GM12872 (cell line): ENCODE data around the gene USP12.

Experiments used
- CTCF ChIP-seq: IDR thresholded peaks from 3 replicates; pipeline ENCODE4 v1.5.1; 2011; ENCODE audit warnings: low read depth, mild to moderate bottlenecking, low read length, moderate library complexity; ENCODE audit not compliant: insufficient read depth

Gene USP12

DNA sequence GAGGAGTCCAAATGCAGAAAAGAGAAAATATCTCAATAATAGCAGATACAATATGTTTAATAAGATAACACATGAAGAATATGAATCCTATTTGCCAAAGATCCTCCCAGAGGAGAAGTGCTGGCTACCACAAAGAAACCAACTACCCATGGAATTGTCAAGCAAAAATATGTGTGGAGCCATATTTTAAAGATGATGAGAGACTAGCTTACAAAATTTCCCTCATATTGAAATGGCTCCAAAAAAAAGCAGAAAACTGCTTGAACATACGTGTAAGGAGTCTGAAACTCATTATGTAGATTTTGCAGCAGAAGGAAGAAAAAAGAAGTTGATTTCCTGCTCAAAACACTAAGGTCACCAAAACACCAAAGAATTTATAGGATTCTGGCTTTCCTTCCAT lies 94.2 kb downstream of the USP12 start:
- no peak for TF ChIP-seq CTCF

GRCh38 chr13:27076421-27076820 lies 95.2 kb downstream of the USP12 start:
- TF ChIP-seq CTCF: no peak

DNA sequence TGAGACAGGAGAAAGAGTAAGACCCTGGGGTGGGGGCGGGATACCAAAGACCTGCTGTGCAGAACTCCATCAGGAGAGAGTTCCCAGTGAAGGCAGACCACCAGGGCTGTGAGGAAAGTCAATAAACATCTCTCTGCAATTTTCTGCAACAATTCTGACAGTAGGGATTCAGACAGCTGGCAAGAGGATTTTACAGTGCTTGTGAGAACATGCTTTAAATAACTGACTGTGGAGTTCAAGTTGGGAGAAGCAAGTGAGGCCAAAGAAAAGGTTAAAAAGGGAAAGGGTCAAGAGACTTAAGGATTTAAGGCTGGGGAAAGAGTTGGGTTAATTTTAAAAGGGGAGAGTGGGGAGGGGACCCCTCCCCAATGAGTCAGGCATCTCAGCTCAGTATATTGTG lies 98.4 kb downstream of the USP12 start:
- no peak for TF ChIP-seq CTCF

DNA sequence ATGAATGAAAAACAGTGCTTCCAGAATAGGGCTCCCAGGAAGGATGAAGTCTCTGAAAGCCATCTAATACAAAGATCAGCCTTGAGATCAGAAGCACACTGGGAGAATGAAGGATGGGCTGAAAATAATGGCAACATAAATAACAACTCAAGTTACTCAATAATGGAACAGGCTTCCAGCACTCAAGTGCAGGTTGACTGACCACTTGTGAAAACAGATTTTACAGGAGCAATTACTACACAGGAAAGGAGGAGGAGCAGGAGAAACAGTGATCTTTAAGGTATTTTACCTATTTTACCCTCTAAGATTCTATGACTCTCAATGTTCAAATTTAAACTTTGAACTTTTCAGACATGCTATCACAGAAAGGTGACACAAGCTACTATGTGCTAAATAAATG lies 106.0 kb downstream of the USP12 start:
- TF ChIP-seq CTCF: no peak

DNA sequence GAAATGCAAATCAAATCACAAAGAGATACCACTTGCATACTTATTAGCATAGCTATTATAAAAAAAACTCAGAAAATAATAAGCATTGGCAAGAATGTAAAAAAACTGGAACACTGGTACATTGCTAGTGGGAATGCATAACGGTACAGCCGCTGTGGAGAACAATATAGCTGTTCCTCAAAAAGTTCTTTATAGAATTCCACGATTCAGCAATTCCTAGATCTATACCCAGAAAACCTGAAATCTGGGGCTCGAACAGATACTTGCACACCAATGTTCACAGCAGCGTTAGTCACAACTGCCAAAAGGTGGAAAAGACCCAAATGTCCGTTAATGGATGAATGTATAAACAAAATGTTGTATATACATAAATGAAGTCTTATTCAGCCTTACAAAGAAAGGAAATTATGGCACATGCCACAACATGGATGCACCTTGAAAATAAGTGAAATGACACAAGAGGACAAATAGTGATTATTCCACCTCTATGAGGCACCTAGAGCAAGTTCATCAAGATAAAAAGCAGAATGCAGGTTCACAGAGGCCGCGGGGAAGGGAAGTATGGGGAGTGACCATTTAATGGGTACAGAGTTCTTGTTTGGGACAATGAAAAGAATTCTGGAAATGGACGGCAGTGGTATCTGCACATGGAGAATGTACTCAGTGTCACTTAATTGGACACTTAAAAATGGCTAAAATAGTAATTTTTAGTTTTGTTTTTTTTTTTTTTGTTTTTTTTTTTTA lies 107.2 kb downstream of the USP12 start:
- no peak for TF ChIP-seq CTCF

DNA sequence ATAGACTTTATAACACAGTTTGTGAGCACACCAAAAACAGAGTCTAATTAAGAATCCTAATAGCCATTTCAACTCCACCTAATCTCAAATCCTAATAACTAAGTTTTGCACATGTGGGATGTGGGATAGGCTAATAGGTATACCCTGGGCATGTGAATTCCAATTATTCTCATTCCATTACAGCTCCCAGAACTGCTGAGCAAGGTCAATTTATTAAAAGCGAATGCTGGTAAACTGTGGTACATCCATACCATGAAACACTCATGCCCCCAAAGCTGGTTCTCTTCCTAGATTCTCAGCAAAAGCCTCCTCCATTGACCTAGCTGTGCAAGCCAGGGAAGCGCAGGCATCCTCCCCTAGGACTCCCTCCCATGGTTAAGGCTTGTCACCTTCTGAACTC lies 113.8 kb downstream of the USP12 start:
- no peak for TF ChIP-seq CTCF

DNA sequence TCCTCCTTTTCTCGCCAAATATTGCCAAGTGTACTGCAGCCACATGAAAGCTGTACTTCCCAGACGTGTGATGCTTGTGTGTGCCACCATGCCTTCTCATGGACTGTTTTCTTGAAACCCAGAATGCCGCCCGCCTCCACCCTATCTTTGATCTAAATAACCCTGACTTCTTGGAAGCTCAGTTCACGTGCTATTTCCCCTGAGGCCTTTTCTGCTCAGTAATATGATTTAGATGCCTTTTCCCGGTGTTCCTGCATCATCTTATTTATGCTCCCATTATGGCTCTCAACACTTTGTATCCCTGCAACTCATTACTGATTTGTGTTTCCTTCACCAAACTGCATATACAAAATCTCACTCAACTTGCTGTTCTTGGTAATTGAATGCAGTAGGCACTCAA lies 116.1 kb downstream of the USP12 start:
- no peak for TF ChIP-seq CTCF
